C1 segment of cervical spinal cord (tissue), 14 donors: ENCODE measurements around the gene CATSPERD.

Experiments
- DNase-seq, 14 donors: peaks; one replicate each; lab custom pipeline; 2025; lab: John Stamatoyannopoulos, UW

The CATSPERD gene

GRCh38 chr19:5719961-5720790 lies at the start of gene CATSPERD, which contains the start of gene LONP1:
Gene CATSPERD, plus strand, starts transcription at chr19:5720637. Its CDS starts 101 bp downstream, at chr19:5720738.
Gene LONP1, minus strand, starts transcription at chr19:5720146. Its CDS starts 14 bp downstream, at chr19:5720132.
- DNase-seq, result peak; percentile 82 to 99 (median 98)

- DNase-seq, result no peak
Measured at GRCh38 chr19:5671600-5671999, 48.8 kb upstream of the CATSPERD start.

GRCh38 chr19:5672708-5673459 lies 47.6 kb upstream of the CATSPERD start:
- DNase-seq, result no peak

- no peak for DNase-seq
Measured at GRCh38 chr19:5673752-5674151, 46.7 kb upstream of the CATSPERD start.

GRCh38 chr19:5674714-5675113 lies 45.7 kb upstream of the CATSPERD start:
- no peak for DNase-seq

- no peak for DNase-seq
Measured at GRCh38 chr19:5676105-5676771, 44.2 kb upstream of the CATSPERD start.

- DNase-seq, result no peak
Measured at GRCh38 chr19:5676772-5677105, 43.7 kb upstream of the CATSPERD start.

GRCh38 chr19:5677136-5677535 lies 43.3 kb upstream of the CATSPERD start:
- no peak for DNase-seq

GRCh38 chr19:5677580-5677979 lies 42.9 kb upstream of the CATSPERD start:
- DNase-seq, result no peak

GRCh38 chr19:5678071-5678718 lies 42.2 kb upstream of the CATSPERD start:
- no peak for DNase-seq

- no peak for DNase-seq
Measured at GRCh38 chr19:5679289-5680083, 41.0 kb upstream of the CATSPERD start.

GRCh38 chr19:5680084-5680436 lies 40.4 kb upstream of the CATSPERD start:
- DNase-seq, result peak in 1 of 14 donors; percentile 62

- DNase-seq, result peak; percentile 96 to 100 (median 99)
Measured at GRCh38 chr19:5680437-5681368, 39.7 kb upstream of the CATSPERD start, which contains the start of the genes HSD11B1L and MICOS13. Gene HSD11B1L, plus strand, starts transcription at chr19:5681027. Its CDS starts 3,806 bp downstream, at chr19:5684833. Gene MICOS13, minus strand, starts transcription at chr19:5680516. Its CDS starts 30 bp downstream, at chr19:5680486.

- DNase-seq, result no peak
Measured at GRCh38 chr19:5681391-5682106, 38.9 kb upstream of the CATSPERD start.

GRCh38 chr19:5682107-5682482 lies 38.3 kb upstream of the CATSPERD start:
- no peak for DNase-seq

- no peak for DNase-seq
Measured at GRCh38 chr19:5683177-5683886, 37.1 kb upstream of the CATSPERD start.

GRCh38 chr19:5684694-5685430 lies 35.6 kb upstream of the CATSPERD start:
- DNase-seq, result no peak

- peak in 1 of 14 donors; percentile 71 for DNase-seq
Measured at GRCh38 chr19:5686326-5686646, 34.2 kb upstream of the CATSPERD start.
